ENCODE data around the gene WDR59. TPM values are rescaled to one million over a fixed set of nuclear protein-coding genes. Genes with fewer than 3 reads are reported as not detected.
A peak's percentile ranks its signal among the peaks of the same experiment; 100 is the strongest.

Gene WDR59
- total and polyA plus RNA-seq, 2 donors (not counting 1 experiment from before 2014, with no cell fraction given), result 52.6 to 127 TPM

- H3K27me3 Mint-ChIP-seq, result no peaks in the 10 kb centered on the region
- no peaks in the 10 kb centered on the region for H3K27me3 ChIP-seq (replicated peaks in 1 of 4; ENCODE audit: control extremely low read depth in 1 of 4, control insufficient read depth in 3 of 4, insufficient read depth in 4 of 4, low read length in 3 of 4)
- H3K79me2 ChIP-seq (ENCODE audit: control insufficient read depth, insufficient read depth, low read length), result no peaks in the 10 kb centered on the region
- POLR2A ChIA-PET, result no interaction called here
- H3K27ac Mint-ChIP-seq, result no peak overlapping the region
- no peak for TF ChIP-seq EZH2 (IDR thresholded peaks at IDR 0.05; ENCODE audit: borderline replicate concordance, insufficient read depth, low read depth, low read length, poor library complexity, severe bottlenecking)
- TF ChIP-seq, protein P1, sequence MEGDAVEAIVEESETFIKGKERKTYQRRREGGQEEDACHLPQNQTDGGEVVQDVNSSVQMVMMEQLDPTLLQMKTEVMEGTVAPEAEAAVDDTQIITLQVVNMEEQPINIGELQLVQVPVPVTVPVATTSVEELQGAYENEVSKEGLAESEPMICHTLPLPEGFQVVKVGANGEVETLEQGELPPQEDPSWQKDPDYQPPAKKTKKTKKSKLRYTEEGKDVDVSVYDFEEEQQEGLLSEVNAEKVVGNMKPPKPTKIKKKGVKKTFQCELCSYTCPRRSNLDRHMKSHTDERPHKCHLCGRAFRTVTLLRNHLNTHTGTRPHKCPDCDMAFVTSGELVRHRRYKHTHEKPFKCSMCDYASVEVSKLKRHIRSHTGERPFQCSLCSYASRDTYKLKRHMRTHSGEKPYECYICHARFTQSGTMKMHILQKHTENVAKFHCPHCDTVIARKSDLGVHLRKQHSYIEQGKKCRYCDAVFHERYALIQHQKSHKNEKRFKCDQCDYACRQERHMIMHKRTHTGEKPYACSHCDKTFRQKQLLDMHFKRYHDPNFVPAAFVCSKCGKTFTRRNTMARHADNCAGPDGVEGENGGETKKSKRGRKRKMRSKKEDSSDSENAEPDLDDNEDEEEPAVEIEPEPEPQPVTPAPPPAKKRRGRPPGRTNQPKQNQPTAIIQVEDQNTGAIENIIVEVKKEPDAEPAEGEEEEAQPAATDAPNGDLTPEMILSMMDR (IDR thresholded peaks at IDR 0.05), result no peak
- intact Hi-C loops (cut with micrococcal nuclease), result no loop called here
- no peak overlapping the region for H3K9ac ChIP-seq (ENCODE audit: low read length)
- H3K4me3 Mint-ChIP-seq, result no peak overlapping the region
- H3K9me3 ChIP-seq (ENCODE audit: control extremely low read depth in 1 of 3, control insufficient read depth in 2 of 3, insufficient read depth in 1 of 3, low read length in 2 of 3), result no peaks in the 10 kb centered on the region
- H3K4me2 ChIP-seq (replicated peaks; ENCODE audit: low read depth, low read length, poor library complexity, severe bottlenecking), result peak overlapping the region; percentile 22
- no peak overlapping the region for H3K27ac ChIP-seq (ENCODE audit: low read length in 2 of 2)
- CTCF ChIA-PET, result no interaction called here
- H4K20me1 ChIP-seq (ENCODE audit: control insufficient read depth, insufficient read depth, low read length, poor library complexity, severe bottlenecking), result no peaks in the 10 kb centered on the region
- 95% methylated on average over 3 of the region's 5 CpGs for WGBS (ENCODE audit: insufficient coverage)
- no peak overlapping the region for H3K4me3 ChIP-seq (ENCODE audit: control extremely low read depth in 1 of 5, extremely low read depth in 1 of 5, insufficient read depth in 1 of 5, low read depth in 2 of 5, low read length in 4 of 5)
- H3K4me1 Mint-ChIP-seq, result peaks cover 7% of the 10 kb centered on the region
- DNase-seq, result no peak
- peaks cover 0 to 3% of the 10 kb centered on the region in 2 experiments for H3K36me3 ChIP-seq (replicated peaks in 1 of 2; ENCODE audit: control extremely low read depth in 1 of 2, control insufficient read depth in 1 of 2, extremely low read depth in 1 of 2, insufficient read depth in 2 of 2, low read length in 1 of 2)
- H3K4me1 ChIP-seq (ENCODE audit: control insufficient read depth in 2 of 2, insufficient read depth in 2 of 2, low read length in 2 of 2), result peaks cover 0 to 4% of the 10 kb centered on the region in 2 donors
- ATAC-seq (ENCODE audit: low read depth), result no peak
- H2AFZ ChIP-seq (ENCODE audit: insufficient read depth, low read depth, low read length, poor library complexity, severe bottlenecking), result no peak overlapping the region
- H3K9me3 Mint-ChIP-seq (ENCODE audit: insufficient read depth), result no peaks in the 10 kb centered on the region
Measured at GRCh38 chr16:74868035-74868434, 116.9 kb downstream of the WDR59 start.

- Mint-ChIP-seq H3K27me3 (no peaks in the 10 kb centered on the region), H3K4me1 (peaks cover 10% of the 10 kb centered on the region), H3K27ac (no peak overlapping the region), H3K9me3 (ENCODE audit: insufficient read depth) (no peaks in the 10 kb centered on the region), H3K4me3 (no peak overlapping the region)
- Histone ChIP-seq H2AFZ (ENCODE audit: insufficient read depth, low read depth, low read length, poor library complexity, severe bottlenecking) (no peak overlapping the region), H3K27me3 (replicated peaks in 1 of 4; ENCODE audit: control extremely low read depth in 1 of 4, control insufficient read depth in 3 of 4, insufficient read depth in 4 of 4, low read length in 3 of 4) (no peaks in the 10 kb centered on the region), H3K36me3 (replicated peaks in 1 of 2; ENCODE audit: control extremely low read depth in 1 of 2, control insufficient read depth in 1 of 2, extremely low read depth in 1 of 2, insufficient read depth in 2 of 2, low read length in 1 of 2) (peaks cover 0 to 3% of the 10 kb centered on the region in 2 experiments), H3K27ac (ENCODE audit: low read length in 2 of 2) (no peak overlapping the region), H4K20me1 (ENCODE audit: control insufficient read depth, insufficient read depth, low read length, poor library complexity, severe bottlenecking) (no peaks in the 10 kb centered on the region), H3K4me3 (ENCODE audit: control extremely low read depth in 1 of 5, extremely low read depth in 1 of 5, insufficient read depth in 1 of 5, low read depth in 2 of 5, low read length in 4 of 5) (no peak overlapping the region), H3K4me2 (replicated peaks; ENCODE audit: low read depth, low read length, poor library complexity, severe bottlenecking) (no peak overlapping the region), H3K79me2 (ENCODE audit: control insufficient read depth, insufficient read depth, low read length) (no peaks in the 10 kb centered on the region), H3K4me1 (ENCODE audit: control insufficient read depth in 2 of 2, insufficient read depth in 2 of 2, low read length in 2 of 2) (peaks cover 0 to 4% of the 10 kb centered on the region in 2 donors), H3K9me3 (ENCODE audit: control extremely low read depth in 1 of 3, control insufficient read depth in 2 of 3, insufficient read depth in 1 of 3, low read length in 2 of 3) (no peaks in the 10 kb centered on the region), H3K9ac (ENCODE audit: low read length) (no peak overlapping the region)
- ChIA-PET POLR2A (no interaction called here), CTCF (interaction anchor here (0.7 kb wide), 1 partner anchor 269 kb away, joined by 4 read pairs; no protein-coding TSS in a partner anchor)
- 88% methylated on average over 15 of the region's 15 CpGs for WGBS (ENCODE audit: insufficient coverage)
- DNase-seq (no peak), ATAC-seq (ENCODE audit: low read depth) (no peak)
- intact Hi-C loops (cut with micrococcal nuclease), result no loop called here
- TF ChIP-seq, protein P1 (IDR thresholded peaks at IDR 0.05), result no peak
- TF ChIP-seq EZH2 (IDR thresholded peaks at IDR 0.05; ENCODE audit: borderline replicate concordance, insufficient read depth, low read depth, low read length, poor library complexity, severe bottlenecking), result no peak
Measured at GRCh38 chr16:74867281-74867849, 117.6 kb downstream of the WDR59 start.
